Heart left ventricle (tissue), 13 donors: ENCODE measurements around the gene PAM16.

ENCODE experiments used
- POLR2A ChIP-seq, 2 donors: fragments of 450-650 bp; IDR thresholded peaks; one replicate each; pipeline ENCODE4 v1.6.1; 2017; ENCODE audit warnings: antibody characterized with exemption in 2 of 2, mild to moderate bottlenecking in 2 of 2, moderate library complexity in 2 of 2
- TF ChIP-seq, protein P1 (sequence below), 12 donors: fragments of 200-600 bp; sonication (generic) in 4 of 12; IDR thresholded peaks; one replicate each; pipeline versions ENCODE4 v1.5.0 to v1.8.0; 2018 to 2022; ENCODE audit warnings: antibody characterized with exemption in 12 of 12, mild to moderate bottlenecking in 5 of 12
- donor health status: ischemic (EF 13 %, LVEDD 7.1; RV severe dilation, severe dysfunction).
- donor health status: DM: no; HTN: yes; CAD: no.
- donor health status: DM: no; HTN: no; CAD: no.
- donor health status: ischemic (EF 25% LVEDD 6.9; RV normal size, moderate dysfunction).
- donor health status: ischemic (EF 25% LVEDD 5.7; RV mildly dilated, moderate dysfunction).
- donor health status: ischemic (EF 35%, LVEDD 5.7; RV mildly dilated, moderate dysfunction).
- donor health status: nonischemic (EF 11% LVEDD 7.7; RV severe dilation, severe dysfunction).
- donor health status: DM: yes; HTN: yes; CAD: no.
- donor health status: PGD.
- donor health status: ischemic (EF 29% LVEDD 5.4; RV normal size, mild dysfunction).
- donor health status: nonischemic (EF 23%, LVEDD 6.1; RV moderate dilation, normal function).

DNA sequence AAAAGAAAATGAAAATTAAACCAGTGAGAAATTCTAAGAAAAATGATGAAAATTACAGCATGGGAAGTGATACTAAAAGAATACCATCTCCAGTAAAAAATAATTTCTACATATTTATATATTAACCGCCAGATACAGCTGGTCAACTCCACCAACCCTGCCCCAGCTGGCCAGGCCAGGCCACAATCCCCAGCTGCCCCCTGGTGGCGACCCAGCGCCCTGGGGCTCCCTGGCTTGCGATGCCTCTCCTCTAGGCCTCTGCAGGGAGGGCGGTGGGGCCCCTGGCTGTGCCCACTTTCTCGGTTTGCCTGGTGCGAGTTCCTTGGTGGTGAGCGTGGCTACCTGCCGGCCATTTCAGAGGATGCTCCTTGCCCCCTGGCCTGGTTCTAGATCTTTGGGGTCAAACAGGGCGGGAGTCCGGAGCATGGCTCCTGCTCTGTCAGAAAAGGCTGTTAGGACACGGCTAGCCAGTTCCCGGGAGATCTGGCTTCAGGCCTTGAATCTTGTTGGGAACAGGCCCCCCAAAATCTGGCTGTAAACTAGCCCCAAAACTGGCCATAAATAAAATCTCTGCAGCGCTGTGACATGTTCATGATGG lies 20.7 kb downstream of the PAM16 start:
- TF ChIP-seq, protein P1, sequence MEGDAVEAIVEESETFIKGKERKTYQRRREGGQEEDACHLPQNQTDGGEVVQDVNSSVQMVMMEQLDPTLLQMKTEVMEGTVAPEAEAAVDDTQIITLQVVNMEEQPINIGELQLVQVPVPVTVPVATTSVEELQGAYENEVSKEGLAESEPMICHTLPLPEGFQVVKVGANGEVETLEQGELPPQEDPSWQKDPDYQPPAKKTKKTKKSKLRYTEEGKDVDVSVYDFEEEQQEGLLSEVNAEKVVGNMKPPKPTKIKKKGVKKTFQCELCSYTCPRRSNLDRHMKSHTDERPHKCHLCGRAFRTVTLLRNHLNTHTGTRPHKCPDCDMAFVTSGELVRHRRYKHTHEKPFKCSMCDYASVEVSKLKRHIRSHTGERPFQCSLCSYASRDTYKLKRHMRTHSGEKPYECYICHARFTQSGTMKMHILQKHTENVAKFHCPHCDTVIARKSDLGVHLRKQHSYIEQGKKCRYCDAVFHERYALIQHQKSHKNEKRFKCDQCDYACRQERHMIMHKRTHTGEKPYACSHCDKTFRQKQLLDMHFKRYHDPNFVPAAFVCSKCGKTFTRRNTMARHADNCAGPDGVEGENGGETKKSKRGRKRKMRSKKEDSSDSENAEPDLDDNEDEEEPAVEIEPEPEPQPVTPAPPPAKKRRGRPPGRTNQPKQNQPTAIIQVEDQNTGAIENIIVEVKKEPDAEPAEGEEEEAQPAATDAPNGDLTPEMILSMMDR (IDR thresholded peaks at IDR 0.05): peak; percentile 95 to 100 (median 97)
- TF ChIP-seq POLR2A (IDR thresholded peaks at IDR 0.05): no peak
